HL-60/S4 treated with retinoic acid at 250 ng/mL for 4 days and 3 days (cell line): ENCODE measurements around the gene TUBD1.
"Not testable (repeated sequence)": the region's sequence is repeated elsewhere in the genome, so short reads cannot be mapped to it uniquely, and the experiment has no call there.

ENCODE experiments used
- in situ Hi-C: fragments of 300-500 bp; cut with MboI; formaldehyde crosslinking; loops from 2 replicates; pipeline ENCODE4 v1.7.0; 2022; ENCODE audit warnings: low sequenced_read_pairs

Gene TUBD1

GRCh38 chr17:59892924-59893675 is at the start of gene TUBD1, which contains the start of gene RPS6KB1:
TUBD1 (minus strand) TSS chr17:59892943; CDS start chr17:59891002, 1,941 bp downstream.
RPS6KB1 (plus strand) TSS chr17:59893121; CDS start chr17:59893185, 64 bp downstream.
- in situ Hi-C loops: no loop called here

- in situ Hi-C loops: no loop called here
These were observed 48.4 kb upstream of the TUBD1 start for GRCh38 chr17:59941131-59941530.

GRCh38 chr17:59940697-59941096 is 48.0 kb upstream of the TUBD1 start:
- in situ Hi-C loops: not testable (repeated sequence)

GRCh38 chr17:59933317-59933716 is 40.6 kb upstream of the TUBD1 start:
- in situ Hi-C loops: not testable (repeated sequence)

GRCh38 chr17:59930768-59931167 is 38.0 kb upstream of the TUBD1 start:
- in situ Hi-C loops: not testable (repeated sequence)

- in situ Hi-C loops: not testable (repeated sequence)
These were observed 37.4 kb upstream of the TUBD1 start for GRCh38 chr17:59930121-59930520.

GRCh38 chr17:59920637-59921036 is 27.9 kb upstream of the TUBD1 start:
- in situ Hi-C loops: loop anchor here (25.0 kb wide), 1 partner anchor 192 kb away; no protein-coding TSS in a partner anchor

- in situ Hi-C loops: loop anchor here (25.0 kb wide), 1 partner anchor 196 kb away; no protein-coding TSS in a partner anchor
These were observed 23.7 kb upstream of the TUBD1 start for GRCh38 chr17:59916446-59916845.

GRCh38 chr17:59914274-59914854 is 21.6 kb upstream of the TUBD1 start:
- in situ Hi-C loops: loop anchor here (25.0 kb wide), 1 partner anchor 198 kb away; no protein-coding TSS in a partner anchor

GRCh38 chr17:59907467-59907866 is 14.7 kb upstream of the TUBD1 start:
- in situ Hi-C loops: loop anchor here (25.0 kb wide), 1 partner anchor 205 kb away; no protein-coding TSS in a partner anchor

- in situ Hi-C loops: loop anchor here (25.0 kb wide), 1 partner anchor 209 kb away; no protein-coding TSS in a partner anchor
These were observed 10.7 kb upstream of the TUBD1 start for GRCh38 chr17:59903455-59903854.

GRCh38 chr17:59901604-59902003 is 8.9 kb upstream of the TUBD1 start:
- in situ Hi-C loops: loop anchor here (25.0 kb wide), 1 partner anchor 211 kb away; no protein-coding TSS in a partner anchor

- in situ Hi-C loops: no loop called here
These were observed 6.4 kb upstream of the TUBD1 start for GRCh38 chr17:59899099-59899498.

- in situ Hi-C loops: no loop called here
These were observed 4.3 kb upstream of the TUBD1 start for GRCh38 chr17:59897090-59897489.

GRCh38 chr17:59893676-59894100 is 945 bp upstream of the TUBD1 start:
- in situ Hi-C loops: no loop called here

GRCh38 chr17:59892251-59892923 is 356 bp downstream of the TUBD1 start:
- in situ Hi-C loops: no loop called here

GRCh38 chr17:59890720-59891119 is 2.0 kb downstream of the TUBD1 start:
- in situ Hi-C loops: no loop called here

GRCh38 chr17:59888145-59888750 is 4.5 kb downstream of the TUBD1 start:
- in situ Hi-C loops: no loop called here

GRCh38 chr17:59884861-59885260 is 7.9 kb downstream of the TUBD1 start:
- in situ Hi-C loops: no loop called here

GRCh38 chr17:59878624-59879023 is 14.1 kb downstream of the TUBD1 start:
- in situ Hi-C loops: no loop called here

- in situ Hi-C loops: no loop called here
These were observed 14.8 kb downstream of the TUBD1 start for GRCh38 chr17:59877965-59878364.
